Upper lobe of left lung (tissue), 4 donors: ENCODE measurements around the gene GTPBP6.

ENCODE experiments used
- CTCF ChIP-seq, 6 experiments: fragments of 450-650 bp in 4 of 6; fragments of 200-600 bp in 2 of 6; sonication (generic) in 2 of 6; IDR thresholded peaks; one replicate each; pipeline ENCODE4 v1.5.1; 2016 to 2019; ENCODE audit warnings: antibody characterized with exemption in 6 of 6
- EP300 ChIP-seq, 4 donors: sonication (generic); formaldehyde crosslinking; IDR thresholded peaks; one replicate each; pipeline ENCODE4 v1.5.1; 2017; ENCODE audit warnings: antibody characterized with exemption in 4 of 4, control low read depth in 2 of 4
- POLR2A ChIP-seq, 4 donors: fragments of 450-650 bp; IDR thresholded peaks; one replicate each; pipeline ENCODE4 v1.5.1; 2016 to 2017; ENCODE audit warnings: antibody characterized with exemption in 4 of 4, mild to moderate bottlenecking in 2 of 4
- POLR2AphosphoS5 ChIP-seq, 2 donors: sonication (generic); formaldehyde crosslinking; IDR thresholded peaks; one replicate each; pipeline ENCODE4 v1.5.1; 2017; ENCODE audit warnings: antibody characterized with exemption in 2 of 2

GRCh38 chrX:314781-315595 is 3.6 kb downstream of the GTPBP6 start:
- no peak for TF ChIP-seq CTCF (IDR thresholded peaks at IDR 0.05)
- TF ChIP-seq POLR2A (IDR thresholded peaks at IDR 0.05): no peak
- no peak for TF ChIP-seq POLR2AphosphoS5 (IDR thresholded peaks at IDR 0.05)
- no peak for TF ChIP-seq EP300 (IDR thresholded peaks at IDR 0.05)
